SK-N-SH (cell line): ENCODE results near the gene MAML3. TPM values are rescaled to one million over a fixed set of nuclear protein-coding genes. Genes with fewer than 3 reads are reported as not detected.
A peak's percentile ranks its signal among the peaks of the same experiment; 100 is the strongest.

Experiments
- CTCF ChIA-PET: fragments of 300-600, 350-600 bp; formaldehyde crosslinking; extraction: SDS; loops from one replicate; lab custom pipeline; 2021; lab: Yijun Ruan, JAX
- POLR2A ChIA-PET: fragments of 350-600 bp; sonication (Branson Sonifier 250); formaldehyde crosslinking; extraction: SDS; loops from one replicate; lab custom pipeline; 2020; ENCODE audit warnings: antibody characterized with exemption, inconsistent platforms; lab: Yijun Ruan, JAX
- DNase-seq: peaks from one replicate; pipeline ENCODE4 v3.0.0; 2012
- H2AFZ ChIP-seq: fragments of 200-600 bp; sonication (generic); 2 replicates; pipeline ENCODE4 v1.8.1; 2016; ENCODE audit warnings: antibody characterized with exemption, mild to moderate bottlenecking, low read depth
- H3F3A ChIP-seq: fragments of 200-600 bp; sonication (generic); replicated peaks from 2 replicates; pipeline ENCODE3; 2016; ENCODE audit warnings: antibody characterized with exemption, mild to moderate bottlenecking; ENCODE audit not compliant: insufficient read depth
- H3K27ac ChIP-seq, 2 experiments: fragments of 200-500 bp in 1 of 2; fragments of 200-600 bp in 1 of 2; sonication (Bioruptor generic) in 1 of 2; sonication (generic), shearing (Covaris generic) in 1 of 2; 2 replicates each; pipeline versions ENCODE4 v1.5.1 to v1.6.1; 2014 to 2016; ENCODE audit warnings: low read depth in 2 of 2, inconsistent platforms in 1 of 2, low read length in 1 of 2, mild to moderate bottlenecking in 1 of 2, mixed read lengths in 1 of 2
- H3K27me3 ChIP-seq: fragments of 200-600 bp; sonication (generic), shearing (Covaris generic); 2 replicates; pipeline ENCODE4 v1.6.1; 2016; ENCODE audit warnings: mixed run types; ENCODE audit not compliant: insufficient read depth
- H3K36me3 ChIP-seq, 2 experiments: fragments of 200-500 bp in 1 of 2; fragments of 200-600 bp in 1 of 2; sonication (Bioruptor generic) in 1 of 2; sonication (generic) in 1 of 2; replicated peaks in 1 of 2; 2 replicates each; pipeline versions ENCODE3 to v1.5.1; 2014 to 2016; ENCODE audit warnings: low read length in 1 of 2, mild to moderate bottlenecking in 1 of 2; ENCODE audit not compliant: insufficient read depth in 2 of 2, control insufficient read depth in 1 of 2
- H3K4me1 ChIP-seq, 2 experiments: fragments of 200-500 bp in 1 of 2; fragments of 200-600 bp in 1 of 2; sonication (Bioruptor generic) in 1 of 2; sonication (generic), shearing (Covaris generic) in 1 of 2; 2 replicates each; pipeline versions ENCODE4 v1.5.1 to v1.6.1; 2014 to 2016; ENCODE audit warnings: low read depth in 1 of 2, low read length in 1 of 2, mixed run types in 1 of 2; ENCODE audit not compliant: insufficient read depth in 2 of 2, control insufficient read depth in 1 of 2
- H3K4me2 ChIP-seq: fragments of 200-600 bp; sonication (generic), shearing (Covaris generic); 2 replicates; pipeline ENCODE4 v1.6.1; 2017; ENCODE audit warnings: mixed run types
- H3K4me3 ChIP-seq, 2 experiments: fragments of 200-500 bp in 1 of 2; fragments of 200-600 bp in 1 of 2; sonication (Bioruptor generic) in 1 of 2; sonication (generic), shearing (Covaris generic) in 1 of 2; 2 replicates each; pipeline versions ENCODE4 v1.5.1 to v1.8.1; 2014 to 2016; ENCODE audit warnings: low read depth in 2 of 2, inconsistent platforms in 1 of 2, low read length in 1 of 2, mild to moderate bottlenecking in 1 of 2, mixed read lengths in 1 of 2, moderate library complexity in 1 of 2
- H3K79me2 ChIP-seq: fragments of 200-600 bp; sonication (generic); 2 replicates; pipeline ENCODE4 v1.8.1; 2017; ENCODE audit warnings: mild to moderate bottlenecking; ENCODE audit not compliant: insufficient read depth
- H3K9ac ChIP-seq: fragments of 200-600 bp; sonication (generic); 2 replicates; pipeline ENCODE4 v1.6.1; 2017; ENCODE audit warnings: mixed run types
- H3K9me2 ChIP-seq: fragments of 200-600 bp; sonication (generic); 2 replicates; pipeline ENCODE4 v1.6.1; 2017; ENCODE audit warnings: mixed run types
- H3K9me3 ChIP-seq: fragments of 200-600 bp; sonication (generic); 2 replicates; pipeline ENCODE4 v1.6.1; 2017; ENCODE audit warnings: mixed run types, mild to moderate bottlenecking, moderate library complexity
- H4K20me1 ChIP-seq: fragments of 200-600 bp; sonication (generic); 2 replicates; pipeline ENCODE4 v1.6.1; 2017; ENCODE audit warnings: mild to moderate bottlenecking, mixed run types; ENCODE audit not compliant: insufficient read depth
- CHD2 ChIP-seq: fragments of 150-350 bp; IDR thresholded peaks from 2 replicates; pipeline ENCODE4 v1.6.1; 2018; ENCODE audit warnings: low read length; ENCODE audit not compliant: partially characterized antibody
- GATA2 ChIP-seq: sonication (generic); formaldehyde crosslinking; IDR thresholded peaks from 2 replicates; pipeline ENCODE4 v1.5.0; 2020; ENCODE audit warnings: mild to moderate bottlenecking, missing genetic modification reagents
- JUND ChIP-seq: IDR thresholded peaks from 2 replicates; pipeline ENCODE4 v1.4.0; 2012
- NRF1 ChIP-seq: IDR thresholded peaks from 2 replicates; pipeline ENCODE4 v1.6.1; 2012; ENCODE audit warnings: low read depth, mild to moderate bottlenecking, low read length
- RAD21 ChIP-seq: IDR thresholded peaks from 2 replicates; pipeline ENCODE4 v1.6.1; 2012; ENCODE audit warnings: mild to moderate bottlenecking, low read length
- SIN3A ChIP-seq: IDR thresholded peaks from 2 replicates; pipeline ENCODE4 v1.6.1; 2012; ENCODE audit warnings: low read depth, mild to moderate bottlenecking, low read length, moderate library complexity, borderline replicate concordance
- SMC3 ChIP-seq: IDR thresholded peaks from 2 replicates; pipeline ENCODE4 v1.6.1; 2012; ENCODE audit warnings: low read depth, low read length, improper control_type of control experiment
- TCF12 ChIP-seq: IDR thresholded peaks from 2 replicates; pipeline ENCODE4 v1.4.0; 2012
- USF1 ChIP-seq: IDR thresholded peaks from 2 replicates; pipeline ENCODE4 v1.4.0; 2012; ENCODE audit warnings: low read depth, borderline replicate concordance
- USF2 ChIP-seq: fragments of 150-350 bp; IDR thresholded peaks from 2 replicates; pipeline ENCODE4 v1.6.1; 2017; ENCODE audit warnings: antibody characterized with exemption, low read length, low read depth, borderline replicate concordance
- YY1 ChIP-seq: IDR thresholded peaks from 2 replicates; pipeline ENCODE4 v1.4.0; 2012; ENCODE audit warnings: low read depth, mild to moderate bottlenecking
- ZBTB33 ChIP-seq: IDR thresholded peaks from 2 replicates; pipeline ENCODE4 v1.4.0; 2012; ENCODE audit warnings: low read depth, borderline replicate concordance
- WGBS: methylation state at CpG from one replicate; pipeline ENCODE4 v1.1.6; 2017; ENCODE audit warnings: low lambda C conversion rate; 5-methylcytosine and 5-hydroxymethylcytosine counted together
- polyA plus RNA-seq, 3 experiments: library from polyadenylated mRNA; depleted of rRNA; stranded (reverse); fragments of >200 nt; gene quantifications; 2 replicates each; pipeline ENCODE4 v1.2.3, GENCODE V29; 2012
- TF ChIP-seq, protein P1 (sequence below): fragments of 200-600 bp; sonication (generic); IDR thresholded peaks from 2 replicates; pipeline ENCODE4 v1.6.1; 2017; ENCODE audit warnings: antibody characterized with exemption, mild to moderate bottlenecking, moderate library complexity

The MAML3 gene
- polyA plus RNA-seq, 1 of the 3 experiments (the other 2 are of a cell fraction) = 5.3 TPM

DNA sequence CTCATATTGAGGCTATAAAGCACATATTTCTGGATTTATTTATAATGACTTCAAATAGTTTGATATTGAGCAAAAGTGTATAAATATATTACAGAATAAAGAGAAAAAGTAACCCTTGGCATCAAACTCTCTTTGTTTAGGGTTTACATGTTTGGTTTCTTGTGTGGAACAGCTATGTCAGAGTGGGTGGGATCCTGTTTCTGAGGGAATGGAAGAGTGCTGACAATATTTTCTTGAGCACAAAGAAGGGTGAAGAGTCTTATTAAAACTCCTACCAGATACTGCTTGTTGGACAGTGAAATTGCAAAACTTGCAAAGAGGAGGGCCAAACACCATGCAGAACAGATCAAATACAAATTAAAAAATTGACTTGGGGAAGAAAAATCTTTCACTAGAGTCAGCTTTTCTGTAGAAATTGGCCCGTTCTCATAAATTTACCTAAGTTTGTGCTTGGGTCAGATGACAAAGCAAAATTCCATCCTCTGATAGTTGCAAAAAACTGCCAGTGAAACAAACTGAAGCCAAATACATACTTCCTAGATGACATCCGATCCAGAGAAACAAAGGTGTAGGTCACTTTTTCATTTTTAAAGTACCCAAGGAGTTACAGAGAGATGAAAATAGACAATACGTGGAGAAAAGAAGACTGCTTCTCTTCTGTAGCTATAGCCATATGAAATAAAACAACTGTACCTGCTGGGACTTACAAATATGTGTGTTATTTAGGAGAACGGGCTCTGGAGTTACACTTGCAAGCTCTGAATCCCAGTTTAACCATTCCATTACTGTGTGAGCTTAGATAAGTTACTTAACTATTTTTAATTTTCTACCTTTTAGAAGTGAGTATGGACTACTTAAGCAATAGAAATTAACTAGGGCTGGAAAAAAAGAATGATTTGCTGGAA lies 133.3 kb downstream of the MAML3 start:
- Histone ChIP-seq H3K27ac (peak overlapping the region in 1 of 2 experiments; percentile 70; a peak in 2 of 4 replicates), H3K4me1 (peaks cover 14 to 24% of the 10 kb centered on the region in 2 experiments; a peak in 3 of 4 replicates), H3K9ac (no peak overlapping the region), H3K9me3 (0 out of 2 replicates have a peak, but pooled peaks cover 2% of the 10 kb centered on the region), H3K27me3 (no peaks in the 10 kb centered on the region), H3K79me2 (no peaks in the 10 kb centered on the region; the same call in 1 of the 2 replicates), H4K20me1 (no peaks in the 10 kb centered on the region), H3K4me2 (peak overlapping the region; percentile 29; the same call in 1 of the 2 replicates), H3K36me3 (no peaks in the 10 kb centered on the region), H3K4me3 (no peak overlapping the region), H3K9me2 (no peaks in the 10 kb centered on the region), H2AFZ (no peak overlapping the region), H3F3A (no peaks in the 10 kb centered on the region)
- CTCF ChIA-PET = interaction anchor here (0.7 kb wide), 1 partner anchor 95 kb away, joined by 3 read pairs; no protein-coding TSS in a partner anchor
- TF ChIP-seq SIN3A = no peak
- TF ChIP-seq USF1 = no peak
- TF ChIP-seq SMC3 = no peak
- TF ChIP-seq CHD2 = no peak
- TF ChIP-seq, protein P1, sequence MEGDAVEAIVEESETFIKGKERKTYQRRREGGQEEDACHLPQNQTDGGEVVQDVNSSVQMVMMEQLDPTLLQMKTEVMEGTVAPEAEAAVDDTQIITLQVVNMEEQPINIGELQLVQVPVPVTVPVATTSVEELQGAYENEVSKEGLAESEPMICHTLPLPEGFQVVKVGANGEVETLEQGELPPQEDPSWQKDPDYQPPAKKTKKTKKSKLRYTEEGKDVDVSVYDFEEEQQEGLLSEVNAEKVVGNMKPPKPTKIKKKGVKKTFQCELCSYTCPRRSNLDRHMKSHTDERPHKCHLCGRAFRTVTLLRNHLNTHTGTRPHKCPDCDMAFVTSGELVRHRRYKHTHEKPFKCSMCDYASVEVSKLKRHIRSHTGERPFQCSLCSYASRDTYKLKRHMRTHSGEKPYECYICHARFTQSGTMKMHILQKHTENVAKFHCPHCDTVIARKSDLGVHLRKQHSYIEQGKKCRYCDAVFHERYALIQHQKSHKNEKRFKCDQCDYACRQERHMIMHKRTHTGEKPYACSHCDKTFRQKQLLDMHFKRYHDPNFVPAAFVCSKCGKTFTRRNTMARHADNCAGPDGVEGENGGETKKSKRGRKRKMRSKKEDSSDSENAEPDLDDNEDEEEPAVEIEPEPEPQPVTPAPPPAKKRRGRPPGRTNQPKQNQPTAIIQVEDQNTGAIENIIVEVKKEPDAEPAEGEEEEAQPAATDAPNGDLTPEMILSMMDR = no peak
- TF ChIP-seq ZBTB33 = no peak
- no peak for TF ChIP-seq YY1
- TF ChIP-seq GATA2 (CRISPR knock-in tag) = no peak
- no peak for TF ChIP-seq NRF1
- TF ChIP-seq JUND = no peak
- no peak for TF ChIP-seq RAD21
- TF ChIP-seq USF2 = no peak
- no peak for TF ChIP-seq TCF12
- 75% methylated on average over 4 of the region's 4 CpGs for WGBS
- no peak for DNase-seq
- POLR2A ChIA-PET = no interaction called here
